HG03432 (cell line): Measurements from ENCODE around the gene C11orf54.

Experiments used
- ATAC-seq: cut with Tn5 transposase; IDR thresholded peaks from one replicate; pipeline ENCODE4 v1.9.1; 2021; ENCODE audit warnings: mild to moderate bottlenecking, moderate library complexity; ENCODE audit not compliant: unreplicated experiment

The C11orf54 gene

GRCh38 chr11:93741094-93741881 is at the start of gene C11orf54, which contains the start of gene TAF1D:
Gene C11orf54 (plus strand): TSS chr11:93741672. CDS start chr11:93747394, 5,722 bp downstream.
Gene TAF1D (minus strand): TSS chr11:93741495. CDS start chr11:93739304, 2,191 bp downstream.
- peak; percentile 86 for ATAC-seq

- ATAC-seq, result no peak
Observed at GRCh38 chr11:93694109-93694508, 47.4 kb upstream of the C11orf54 start.

- no peak for ATAC-seq
Observed at GRCh38 chr11:93694557-93694956, 46.9 kb upstream of the C11orf54 start.

GRCh38 chr11:93697611-93698010 is 43.9 kb upstream of the C11orf54 start:
- ATAC-seq, result no peak

GRCh38 chr11:93700830-93701229 is 40.6 kb upstream of the C11orf54 start:
- no peak for ATAC-seq

- ATAC-seq, result no peak
Observed at GRCh38 chr11:93704237-93704636, 37.2 kb upstream of the C11orf54 start.

GRCh38 chr11:93710239-93710638 is 31.2 kb upstream of the C11orf54 start:
- no peak for ATAC-seq

GRCh38 chr11:93712678-93713077 is 28.8 kb upstream of the C11orf54 start:
- no peak for ATAC-seq

GRCh38 chr11:93715797-93716396 is 25.6 kb upstream of the C11orf54 start:
- no peak for ATAC-seq

- ATAC-seq, result no peak
Observed at GRCh38 chr11:93717501-93717900, 24.0 kb upstream of the C11orf54 start.

- ATAC-seq, result peak; percentile 93
Observed at GRCh38 chr11:93718057-93718563, 23.4 kb upstream of the C11orf54 start.

GRCh38 chr11:93719310-93719709 is 22.2 kb upstream of the C11orf54 start:
- no peak for ATAC-seq

- ATAC-seq, result no peak
Observed at GRCh38 chr11:93720522-93720921, 20.9 kb upstream of the C11orf54 start.

- ATAC-seq, result no peak
Observed at GRCh38 chr11:93724089-93724488, 17.4 kb upstream of the C11orf54 start.

GRCh38 chr11:93727985-93728791 is 13.3 kb upstream of the C11orf54 start:
- no peak for ATAC-seq

GRCh38 chr11:93728792-93729128 is 12.7 kb upstream of the C11orf54 start:
- ATAC-seq, result no peak

- ATAC-seq, result no peak
Observed at GRCh38 chr11:93729129-93729616, 12.3 kb upstream of the C11orf54 start.

- no peak for ATAC-seq
Observed at GRCh38 chr11:93730108-93731107, 11.1 kb upstream of the C11orf54 start.

- no peak for ATAC-seq
Observed at GRCh38 chr11:93732237-93732892, 9.1 kb upstream of the C11orf54 start.
